Urinary bladder (tissue), 4 donors: ENCODE measurements around the gene NUDT4. TPM values are rescaled to one million over a fixed set of nuclear protein-coding genes. Genes with fewer than 3 reads are reported as not detected.

Experiments
- DNase-seq: peaks from one replicate; pipeline ENCODE4 v3.0.0-alpha.2; 2015; ENCODE audit errors: extremely low spot score
- H3K27ac ChIP-seq: one replicate; pipeline ENCODE4 v1.5.1; 2013; ENCODE audit warnings: low read depth, mild to moderate bottlenecking, moderate library complexity
- H3K36me3 ChIP-seq: one replicate; pipeline ENCODE4 v1.6.1; 2013; ENCODE audit warnings: mild to moderate bottlenecking, moderate library complexity; ENCODE audit not compliant: insufficient read depth
- H3K4me1 ChIP-seq: one replicate; pipeline ENCODE4 v1.6.1; 2013; ENCODE audit warnings: mild to moderate bottlenecking, moderate library complexity; ENCODE audit not compliant: insufficient read depth
- H3K4me3 ChIP-seq: one replicate; pipeline ENCODE4 v1.5.1; 2013; ENCODE audit warnings: low read depth, low read length
- WGBS: extraction: QIAGEN DNeasy Blood & Tissue Kit; methylation state at CpG from one replicate; pipeline ENCODE4 v1.1.7; 2013; 5-methylcytosine and 5-hydroxymethylcytosine counted together
- polyA plus RNA-seq: library from polyadenylated mRNA; stranded (reverse); fragments of 200-250 nt; gene quantifications from one replicate; pipeline ENCODE4 v1.2.3, GENCODE V29; 2013
- total RNA-seq: library from RNA; depleted of rRNA; stranded (reverse); fragments of >200 nt; gene quantifications from one replicate; pipeline ENCODE4 v1.2.3, GENCODE V29; 2014
- donor health status: healthy with polysubstance abuse.
- donor health status: healthy.

NUDT4 gene
- total and polyA plus RNA-seq, 2 donors: 46.4 to 103 TPM

DNA sequence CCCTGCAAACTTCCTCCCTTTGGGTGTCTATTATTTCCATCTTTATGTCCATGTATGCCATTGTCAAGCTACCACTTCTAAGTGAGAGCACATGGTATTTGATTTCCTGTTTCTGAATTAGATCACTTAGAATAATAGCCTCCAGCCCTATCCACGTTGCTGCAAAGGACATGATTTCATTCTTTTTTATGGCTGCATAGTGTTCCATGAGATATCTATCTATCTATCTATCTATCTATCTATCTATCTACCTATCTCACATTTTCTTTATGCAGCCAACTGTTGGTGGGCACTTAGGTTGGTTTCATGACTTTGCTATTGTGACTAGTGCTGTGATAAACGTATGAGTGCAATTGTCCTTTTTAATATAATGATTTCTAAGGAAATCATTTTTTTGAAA lies 78.4 kb downstream of the NUDT4 start:
- 79% methylated on average over 2 of the region's 2 CpGs for WGBS

More for the DNA sequence above, 78.4 kb downstream of the NUDT4 start:
- Histone ChIP-seq H3K4me1 (no peaks in the 10 kb centered on the region), H3K27ac (no peak overlapping the region), H3K36me3 (no peaks in the 10 kb centered on the region), H3K4me3 (no peak overlapping the region)
- DNase-seq: no peak

Other genes starting within 250 kb of the NUDT4 start
- 132 TPM for gene UBE2N, start 64.0 kb downstream of the NUDT4 start, total RNA-seq
- gene UBE2N, start 64.0 kb downstream of the NUDT4 start, polyA plus RNA-seq: 64.5 TPM
- 83.2 TPM for gene MRPL42, start 89.6 kb downstream of the NUDT4 start, total RNA-seq
- gene MRPL42, start 89.6 kb downstream of the NUDT4 start, polyA plus RNA-seq: 30.6 TPM
- gene SOCS2, start 194.8 kb downstream of the NUDT4 start, total RNA-seq: 57.7 TPM
- 67.9 TPM for gene SOCS2, start 194.8 kb downstream of the NUDT4 start, polyA plus RNA-seq